GM21515 (cell line): ENCODE data around the gene CD300A.

Experiments used
- ATAC-seq: cut with Tn5 transposase; IDR thresholded peaks from one replicate; pipeline ENCODE4 v1.9.1; 2021; ENCODE audit not compliant: unreplicated experiment

Gene CD300A

DNA sequence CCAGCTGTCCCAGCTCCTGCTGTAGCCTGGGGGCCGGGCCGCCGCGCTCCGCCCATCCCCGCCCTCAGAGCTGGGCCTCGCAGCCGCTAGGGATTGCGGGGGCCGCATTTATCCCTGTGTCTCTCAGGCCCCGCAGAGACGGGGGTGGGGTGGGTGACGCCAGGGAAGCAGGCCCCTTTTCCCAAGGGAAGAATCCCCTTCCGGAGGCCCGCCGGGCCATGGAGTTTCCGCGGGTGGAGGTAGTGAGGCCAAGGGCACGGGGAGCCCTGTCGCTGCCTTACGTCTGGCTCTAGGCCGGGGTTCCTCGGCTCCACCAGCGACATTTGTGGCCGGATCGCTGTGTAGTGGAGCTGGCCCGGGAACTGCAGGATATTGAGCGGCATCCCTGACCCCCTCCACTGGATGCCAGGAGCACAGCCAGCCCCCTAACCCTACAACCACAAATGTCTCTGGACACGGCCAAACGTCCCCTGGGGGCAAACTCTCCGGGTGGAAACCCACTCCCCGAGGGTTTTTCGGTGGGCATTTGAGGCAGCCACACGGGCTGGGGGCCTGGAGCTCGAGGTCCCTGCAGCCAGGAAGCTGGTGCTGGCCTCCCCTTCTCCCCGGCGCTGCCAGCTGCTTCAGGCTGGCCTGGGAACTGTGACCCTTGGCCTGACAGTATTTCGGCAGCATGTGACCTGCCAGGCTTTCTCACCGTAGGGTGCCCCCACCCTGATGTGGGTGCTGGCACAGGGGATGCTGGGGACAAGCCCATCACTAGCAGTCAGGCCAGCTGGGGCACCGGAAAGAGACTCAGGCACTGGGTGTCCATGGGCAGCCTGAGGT is 12.0 kb upstream of the CD300A start:
- ATAC-seq: peak; percentile 13

DNA sequence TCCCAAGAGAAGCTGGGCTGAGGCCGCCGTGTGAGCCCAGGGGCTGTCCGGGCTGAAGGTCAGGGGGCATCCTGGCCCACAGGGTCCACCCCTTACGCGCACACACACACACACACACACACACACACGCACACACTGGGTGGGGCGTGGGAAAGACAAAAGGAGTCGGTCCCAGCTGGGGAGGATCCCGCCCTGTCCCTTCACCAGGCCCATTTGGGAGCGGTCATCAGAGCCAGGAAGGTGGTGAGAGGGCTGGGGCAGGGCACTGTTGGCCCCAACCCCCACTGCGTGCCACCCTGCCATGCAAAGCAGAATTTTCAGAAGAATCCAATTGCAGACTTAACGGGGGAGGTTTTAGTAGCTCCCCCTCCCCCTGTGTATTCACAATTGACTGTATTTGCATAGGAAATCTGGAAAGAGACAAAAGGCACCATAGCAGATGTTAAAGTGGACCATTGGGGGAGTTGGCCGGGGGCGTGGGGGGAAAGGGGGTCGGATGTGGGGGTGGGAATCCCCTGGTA is 11.3 kb upstream of the CD300A start:
- no peak for ATAC-seq

DNA sequence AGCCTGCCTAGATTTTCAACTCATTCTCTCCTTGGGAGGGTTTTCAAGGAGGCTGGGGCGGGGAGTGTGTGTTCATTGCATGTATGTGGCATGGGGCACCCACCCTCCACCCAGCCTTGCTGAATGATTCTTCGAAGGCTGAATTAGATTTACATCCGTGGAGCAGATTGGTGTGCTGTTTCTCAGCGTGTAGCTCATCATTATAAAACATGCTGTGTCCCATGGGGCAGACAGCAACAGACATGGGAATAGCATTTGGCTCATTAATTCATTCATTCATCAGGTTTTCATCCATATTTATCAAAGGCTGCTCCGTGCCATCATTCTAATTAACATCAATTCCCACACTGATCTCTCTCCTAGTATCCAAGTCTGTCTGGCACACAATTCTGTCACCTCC is 10.6 kb upstream of the CD300A start:
- ATAC-seq: no peak

DNA sequence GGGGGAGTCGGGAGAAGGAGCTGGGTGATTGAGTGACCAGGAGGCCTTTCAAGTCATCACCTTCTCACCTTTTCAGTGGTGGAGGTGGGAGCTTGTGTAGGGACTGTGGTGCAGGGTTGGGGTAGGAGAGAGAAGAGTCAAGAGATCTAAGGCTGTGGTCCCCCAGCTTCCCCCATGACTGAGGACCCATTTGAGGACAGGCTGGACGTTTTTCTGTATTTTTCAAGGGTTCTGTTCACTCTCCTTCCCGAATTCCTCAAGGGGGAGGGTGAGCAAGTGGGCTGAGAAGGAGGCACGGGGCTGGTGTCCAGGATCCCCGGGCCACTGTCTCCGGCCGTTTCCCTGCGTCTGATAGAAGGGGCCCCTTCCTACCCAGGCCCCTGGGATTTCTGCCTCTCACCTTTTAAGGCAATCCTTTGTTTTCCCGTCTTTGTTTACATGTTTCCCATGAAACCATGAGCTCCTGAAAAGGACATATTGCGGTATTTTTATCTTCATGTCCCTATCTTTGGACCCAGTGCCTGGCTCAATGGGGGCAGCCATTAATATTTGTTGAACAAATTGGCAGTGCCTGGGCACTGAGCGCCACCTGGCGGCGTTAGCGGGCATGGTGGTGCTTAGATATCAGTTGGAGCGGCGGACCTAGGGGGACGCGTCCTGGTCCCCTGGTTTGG is 9.2 kb upstream of the CD300A start:
- ATAC-seq: no peak

DNA sequence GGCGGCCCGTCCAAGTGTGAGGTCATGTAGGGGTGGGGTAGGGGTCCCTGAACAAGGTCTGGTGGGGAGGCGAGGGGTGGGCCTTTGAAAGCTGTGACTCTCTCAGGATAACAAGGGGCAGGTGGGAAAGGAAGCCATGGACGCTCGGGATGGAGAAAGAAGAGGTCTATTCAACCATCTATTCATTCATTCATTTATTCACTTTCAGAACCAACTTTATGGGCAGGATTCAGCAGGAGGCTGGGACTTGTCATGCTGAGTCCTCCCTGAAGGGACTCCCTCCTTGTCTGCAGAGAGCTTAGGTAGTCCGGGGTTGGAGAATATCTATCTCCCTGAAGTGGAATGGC is 8.6 kb upstream of the CD300A start:
- no peak for ATAC-seq

DNA sequence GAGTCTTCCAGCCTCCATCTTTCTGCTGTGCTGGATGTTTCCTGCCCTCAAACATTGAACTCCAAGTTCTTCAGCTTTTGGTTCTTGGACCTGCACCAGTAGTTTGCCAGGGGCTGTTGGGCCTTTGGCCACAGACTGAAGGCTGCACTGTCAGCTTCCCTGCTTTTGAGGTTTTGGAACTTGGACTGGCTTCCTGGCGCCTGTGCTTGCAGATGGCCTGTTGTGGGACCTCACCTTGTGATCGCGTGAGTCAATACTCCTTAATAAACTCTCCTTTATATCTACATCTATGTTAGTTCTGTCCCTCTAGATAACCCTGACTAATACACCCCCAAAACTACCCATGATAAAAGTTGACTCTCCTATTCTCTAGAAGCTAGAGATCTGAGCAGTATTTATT is 7.6 kb upstream of the CD300A start:
- ATAC-seq: no peak

DNA sequence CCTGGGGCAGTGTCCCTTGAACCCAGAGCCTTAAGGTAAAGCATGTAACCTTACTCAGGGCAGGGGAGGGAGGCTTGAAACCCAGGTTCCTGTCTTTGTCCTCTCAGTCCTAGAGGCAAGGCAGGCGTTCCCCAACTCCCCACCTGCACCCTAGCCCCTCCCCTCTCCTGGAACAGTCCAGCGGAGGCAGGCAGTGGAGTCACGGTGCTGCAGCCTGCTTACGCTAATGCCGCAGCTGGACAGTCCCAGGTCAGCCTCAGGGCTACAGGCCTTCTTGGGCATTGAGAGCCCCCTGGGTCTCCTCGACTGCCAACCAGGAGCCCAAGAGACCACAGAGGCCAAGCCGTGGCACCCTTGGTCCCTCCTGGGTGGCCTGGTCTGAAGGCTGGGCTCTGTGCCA is 6.8 kb upstream of the CD300A start:
- no peak for ATAC-seq

DNA sequence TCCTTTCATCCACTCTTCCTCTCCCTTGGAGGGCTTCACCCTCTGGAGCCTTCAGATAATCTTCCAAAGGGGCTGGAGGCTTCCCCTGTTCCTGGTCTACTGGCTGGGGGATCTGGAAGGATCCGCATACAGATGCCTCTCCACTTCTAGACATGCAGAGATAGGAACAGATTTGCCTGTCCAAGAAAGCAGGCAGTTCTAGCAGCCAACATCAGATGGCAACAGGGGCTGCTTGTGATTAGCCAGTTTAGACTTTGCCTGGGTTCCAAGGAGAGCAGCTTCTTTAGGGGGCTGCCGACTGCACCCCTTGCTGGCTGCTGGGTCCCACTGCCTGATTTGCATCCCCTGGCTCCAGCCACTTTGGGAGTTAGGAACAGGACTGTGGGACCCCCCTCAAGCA is 6.2 kb upstream of the CD300A start:
- no peak for ATAC-seq

DNA sequence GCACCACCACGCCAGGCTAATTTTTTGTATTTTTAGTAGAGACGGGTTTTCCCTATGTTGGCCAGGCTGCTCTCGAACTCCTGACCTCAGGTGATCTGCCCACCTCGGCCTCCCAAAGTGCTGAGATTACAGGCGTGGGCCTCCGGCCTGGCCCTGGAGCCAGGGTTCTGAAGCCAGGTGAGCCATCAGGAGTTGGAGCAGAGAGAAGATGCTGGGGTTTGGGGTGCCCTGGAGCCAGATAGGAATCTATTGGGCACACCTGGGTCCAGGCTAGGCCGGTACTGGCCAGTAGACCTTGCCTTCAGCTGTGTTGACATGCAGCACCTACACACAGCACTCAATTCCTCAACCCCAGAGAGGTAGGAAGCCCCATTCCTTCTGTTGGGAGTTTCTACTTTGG is 5.4 kb upstream of the CD300A start:
- ATAC-seq: no peak

DNA sequence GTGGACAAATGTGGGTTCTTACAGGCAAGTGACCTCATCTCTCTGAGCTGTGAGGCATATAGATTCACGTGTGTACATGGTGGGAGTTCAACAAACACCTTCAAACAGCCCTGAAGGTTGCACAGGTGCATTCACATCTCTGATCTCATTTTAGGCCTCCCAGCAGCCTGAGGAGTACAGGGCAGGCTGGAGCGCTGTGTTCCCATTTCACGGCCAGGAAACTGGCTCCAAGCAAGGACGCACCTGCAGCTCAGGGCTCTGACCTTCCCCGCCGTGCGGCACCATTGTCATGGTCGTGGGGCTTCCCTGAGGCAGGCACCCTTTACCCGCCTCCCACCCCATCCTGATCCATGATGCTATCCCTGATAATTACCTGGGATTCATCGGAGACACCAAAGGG is 4.8 kb upstream of the CD300A start:
- no peak for ATAC-seq

DNA sequence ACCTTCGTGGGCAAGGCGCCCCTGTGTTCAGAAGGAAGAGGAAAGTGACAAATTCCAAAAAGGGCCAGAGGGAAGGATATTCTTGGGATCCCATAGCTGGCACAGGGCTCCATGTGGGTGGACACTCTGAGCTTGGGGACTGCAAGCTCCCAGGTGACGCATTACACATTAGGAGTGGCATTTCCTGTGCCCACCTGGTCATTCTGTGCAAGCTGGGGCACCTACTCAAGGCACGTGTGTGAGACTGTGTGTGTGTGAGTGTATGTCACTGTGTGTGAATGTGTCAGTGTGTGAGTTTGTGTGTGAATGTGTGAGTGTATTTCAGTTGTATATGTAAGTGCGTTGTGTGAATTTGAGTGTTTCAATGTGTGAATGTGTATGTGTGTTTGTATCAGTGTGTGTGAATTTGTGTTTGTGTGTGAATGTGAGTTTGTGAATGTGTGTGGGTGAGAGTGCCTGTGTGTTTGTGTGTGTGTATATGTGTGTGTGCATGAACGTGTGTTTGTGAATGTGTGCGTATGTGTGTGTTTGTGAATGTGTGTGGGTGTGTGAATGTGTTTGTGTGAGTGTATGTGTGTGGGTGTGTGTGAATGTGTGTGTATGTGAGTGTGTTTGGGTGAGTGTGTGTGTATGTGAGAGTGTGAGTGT is 1.6 kb upstream of the CD300A start:
- ATAC-seq: no peak

DNA sequence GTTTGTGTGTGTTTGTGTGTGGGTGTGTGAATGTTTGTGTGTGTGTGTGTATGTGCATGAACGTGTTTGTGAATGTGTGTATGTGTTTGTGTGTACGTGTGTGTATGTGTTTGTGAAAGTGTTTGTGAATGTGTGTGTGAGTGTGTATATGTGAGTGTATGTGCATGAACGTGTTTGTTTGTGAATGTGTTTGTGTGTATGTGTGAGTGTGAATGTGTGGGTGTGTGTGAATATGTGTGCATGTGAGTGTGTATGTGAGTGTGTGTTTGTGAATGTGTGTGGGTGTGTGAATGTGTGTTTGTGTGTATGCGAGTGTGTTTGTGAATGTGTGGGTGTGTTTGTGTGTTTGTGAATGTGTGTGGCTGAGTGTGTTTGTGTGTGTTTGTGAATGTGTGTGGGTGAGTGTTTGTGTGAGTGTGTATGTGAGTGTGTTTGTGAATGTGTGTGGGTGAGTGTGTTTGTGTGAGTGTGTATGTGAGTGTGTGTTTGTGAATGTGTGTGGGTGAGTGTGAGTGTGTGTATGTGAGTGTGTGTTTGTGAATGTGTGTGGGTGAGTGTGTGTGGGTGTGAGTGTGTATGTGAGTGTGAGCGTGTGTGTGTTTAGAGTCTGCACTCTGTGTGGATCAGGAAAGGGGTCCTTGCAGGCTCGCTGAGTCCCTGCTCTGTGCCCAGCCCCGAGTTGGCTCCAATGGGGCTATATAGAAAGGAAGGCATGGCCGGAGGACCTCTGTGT is 890 bp upstream of the CD300A start:
- no peak for ATAC-seq

DNA sequence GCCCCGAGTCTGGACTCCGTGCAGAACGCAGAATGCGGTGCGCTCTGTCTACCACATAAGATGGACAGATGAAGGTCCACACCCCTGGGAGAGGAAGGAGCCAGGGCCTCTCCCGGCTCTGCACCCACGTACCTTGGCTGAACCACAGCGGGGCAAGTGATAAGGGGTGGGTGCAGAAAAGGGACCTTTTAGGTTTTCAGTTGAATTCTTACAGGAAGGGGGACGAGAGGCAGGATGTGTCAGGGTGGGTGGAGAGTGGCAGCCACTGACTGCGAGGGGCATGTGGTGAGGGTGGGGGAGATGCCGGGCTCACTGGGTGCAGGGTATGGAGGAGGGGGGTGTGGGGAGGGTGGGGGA is 372 bp downstream of the CD300A start:
- ATAC-seq: no peak

DNA sequence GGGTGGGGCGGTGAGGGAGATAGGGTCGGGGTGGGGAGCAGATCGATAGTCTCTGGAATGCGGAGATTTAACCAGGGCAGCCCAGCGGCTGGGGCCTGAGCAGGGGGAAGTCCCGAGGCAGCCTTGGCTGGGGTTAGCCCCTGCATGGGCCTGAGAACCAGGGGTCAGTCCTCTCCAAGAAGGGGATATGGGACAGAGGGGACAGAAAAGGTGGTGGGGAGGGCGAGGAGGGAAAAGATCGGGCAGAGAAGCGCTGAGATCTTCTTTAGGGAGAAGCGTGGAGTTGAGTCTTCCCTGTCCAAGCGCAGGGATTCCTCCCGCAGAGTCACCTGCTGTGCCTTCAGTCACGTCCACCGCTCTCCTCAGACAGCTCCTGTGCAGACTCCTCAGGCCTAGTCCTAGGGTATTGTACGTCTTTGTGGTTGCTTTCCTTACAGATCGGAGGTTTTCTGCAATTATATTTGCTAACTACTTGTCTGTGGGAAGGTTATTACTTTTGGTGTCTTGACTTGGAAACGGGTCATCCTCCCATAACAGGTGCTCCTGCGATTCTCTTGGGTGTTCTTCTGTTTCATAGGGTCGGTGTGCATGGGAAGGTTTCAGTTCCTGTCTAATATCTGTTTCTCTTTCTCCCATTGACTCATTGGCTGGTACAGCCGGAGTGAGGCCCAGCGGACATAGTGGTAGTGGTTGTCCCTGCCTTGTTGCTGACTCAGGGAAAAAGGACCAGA is 952 bp downstream of the CD300A start:
- ATAC-seq: peak; percentile 64

DNA sequence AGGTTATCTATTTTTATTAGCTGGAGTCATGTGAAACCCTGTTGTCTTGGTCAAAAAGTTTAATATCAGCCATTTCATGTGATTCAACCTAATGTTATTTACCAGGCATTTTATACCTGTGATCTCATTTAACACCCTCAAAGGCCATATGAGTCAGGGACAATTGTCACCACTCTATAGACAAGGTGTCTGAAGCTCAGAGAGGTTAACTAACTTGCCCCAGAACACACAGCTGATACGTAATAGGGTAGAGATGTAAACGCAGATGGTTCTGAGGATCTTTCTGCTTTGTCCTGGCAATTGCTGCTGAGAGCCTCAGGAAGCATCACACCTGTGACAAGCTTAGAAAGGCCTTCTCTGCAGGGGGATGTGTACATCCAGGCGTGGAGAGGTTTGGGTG is 4.9 kb downstream of the CD300A start:
- no peak for ATAC-seq

DNA sequence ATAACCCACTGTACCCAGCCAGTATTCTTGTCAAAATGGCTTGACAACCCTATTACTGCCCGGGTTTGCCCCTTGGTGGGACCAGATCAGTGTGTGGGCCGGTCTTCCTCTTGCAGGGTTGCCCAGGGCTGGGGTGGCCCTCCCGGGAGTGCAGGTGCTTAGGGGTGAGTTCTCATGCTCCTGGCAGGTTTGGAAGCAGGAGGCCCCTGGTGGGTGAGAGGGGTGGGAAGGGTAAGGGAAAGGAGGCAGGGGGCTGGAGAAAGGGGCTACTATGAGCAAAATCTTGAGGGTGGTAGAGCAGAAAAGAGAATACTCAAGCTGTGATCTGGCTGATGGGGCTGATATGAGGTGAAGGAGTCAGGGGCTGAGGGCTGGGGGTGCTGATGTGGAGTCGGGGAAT is 6.5 kb downstream of the CD300A start:
- no peak for ATAC-seq

DNA sequence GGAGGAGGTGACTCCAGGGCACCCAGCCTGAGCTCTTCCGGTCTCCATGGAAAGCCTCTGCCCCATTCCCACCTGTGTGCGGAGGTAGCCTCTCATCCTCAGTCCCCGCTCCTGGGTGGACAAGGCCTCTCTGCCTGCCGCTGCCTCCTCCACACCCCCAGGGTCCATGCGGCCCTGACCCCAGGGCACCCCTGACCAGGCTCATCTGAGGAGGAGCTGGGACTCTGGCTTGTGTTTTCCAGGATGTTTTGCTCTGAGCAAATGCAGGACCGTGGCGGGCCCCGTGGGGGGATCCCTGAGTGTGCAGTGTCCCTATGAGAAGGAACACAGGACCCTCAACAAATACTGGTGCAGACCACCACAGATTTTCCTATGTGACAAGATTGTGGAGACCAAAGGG is 6.9 kb downstream of the CD300A start:
- no peak for ATAC-seq

DNA sequence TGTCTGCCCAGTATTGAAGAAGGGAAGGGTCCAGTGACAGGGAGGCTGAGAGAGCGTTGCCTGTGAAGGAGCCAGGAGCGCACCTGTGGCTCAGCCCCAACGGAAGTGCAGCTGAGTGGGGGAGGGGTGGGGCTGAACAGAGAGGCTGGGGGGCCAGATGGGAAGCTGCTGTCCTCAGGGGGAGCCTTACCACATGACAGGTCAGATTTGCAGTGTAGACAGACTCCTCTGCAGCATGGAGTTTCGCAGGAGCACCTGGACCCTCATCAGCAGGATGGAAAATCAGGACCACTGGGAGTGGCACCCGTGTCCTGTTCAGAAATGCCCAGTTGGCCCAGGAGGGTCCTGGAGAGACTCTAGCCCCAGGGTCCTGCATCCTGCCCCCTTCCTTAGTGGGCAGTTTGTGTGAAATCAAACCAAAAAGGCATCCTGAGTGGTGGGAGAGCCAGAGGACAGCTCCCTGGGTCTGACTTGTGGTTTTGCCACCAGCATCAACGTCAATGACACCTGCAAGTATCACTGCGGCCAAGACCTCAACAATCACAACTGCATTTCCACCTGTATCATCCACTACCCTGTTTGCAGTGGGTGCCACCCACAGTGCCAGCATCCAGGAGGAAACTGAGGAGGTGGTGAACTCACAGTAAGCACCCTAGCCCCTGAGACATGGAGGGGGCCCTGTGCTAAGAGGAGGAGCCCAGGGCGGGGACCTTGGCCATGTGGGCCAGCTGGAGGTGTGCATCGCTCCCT is 7.8 kb downstream of the CD300A start:
- ATAC-seq: no peak

DNA sequence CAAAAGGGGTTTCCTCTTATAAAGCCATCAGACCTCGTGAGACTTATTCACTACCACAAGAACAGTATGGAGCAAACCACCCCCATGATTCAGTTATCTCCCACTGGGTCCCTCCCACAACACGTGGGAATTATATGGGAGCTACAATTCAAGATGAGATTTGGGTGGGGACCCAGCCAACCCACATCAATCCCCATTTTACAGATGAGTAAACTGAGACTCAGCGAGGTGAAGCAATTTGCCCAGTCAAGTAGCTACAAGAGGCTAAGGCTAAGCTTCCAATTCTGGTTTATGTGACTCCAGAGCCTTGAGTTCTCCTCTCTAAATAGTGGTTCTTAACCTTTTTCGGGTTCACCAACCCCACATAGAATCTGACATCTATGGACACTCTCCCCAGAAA is 8.8 kb downstream of the CD300A start:
- ATAC-seq: no peak

DNA sequence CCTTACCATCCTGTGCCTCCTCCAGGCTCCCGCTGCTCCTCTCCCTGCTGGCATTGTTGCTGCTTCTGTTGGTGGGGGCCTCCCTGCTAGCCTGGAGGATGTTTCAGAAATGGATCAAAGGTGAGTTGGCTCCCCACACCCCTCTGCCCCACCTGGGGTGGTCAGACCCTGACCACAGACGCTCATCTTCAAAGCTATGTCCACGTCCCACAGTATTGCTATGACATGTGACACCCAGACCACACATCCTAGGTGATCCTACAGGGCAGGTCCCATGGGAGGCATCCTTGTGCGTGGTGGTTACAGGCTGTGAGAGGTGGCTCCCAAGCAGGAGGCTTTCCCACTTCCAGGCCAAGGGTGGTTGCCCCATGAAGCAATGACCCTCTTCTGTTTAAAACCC is 11.0 kb downstream of the CD300A start:
- ATAC-seq: no peak
